ENCODE measurements around the gene ZSWIM3.

The ZSWIM3 gene

DNA sequence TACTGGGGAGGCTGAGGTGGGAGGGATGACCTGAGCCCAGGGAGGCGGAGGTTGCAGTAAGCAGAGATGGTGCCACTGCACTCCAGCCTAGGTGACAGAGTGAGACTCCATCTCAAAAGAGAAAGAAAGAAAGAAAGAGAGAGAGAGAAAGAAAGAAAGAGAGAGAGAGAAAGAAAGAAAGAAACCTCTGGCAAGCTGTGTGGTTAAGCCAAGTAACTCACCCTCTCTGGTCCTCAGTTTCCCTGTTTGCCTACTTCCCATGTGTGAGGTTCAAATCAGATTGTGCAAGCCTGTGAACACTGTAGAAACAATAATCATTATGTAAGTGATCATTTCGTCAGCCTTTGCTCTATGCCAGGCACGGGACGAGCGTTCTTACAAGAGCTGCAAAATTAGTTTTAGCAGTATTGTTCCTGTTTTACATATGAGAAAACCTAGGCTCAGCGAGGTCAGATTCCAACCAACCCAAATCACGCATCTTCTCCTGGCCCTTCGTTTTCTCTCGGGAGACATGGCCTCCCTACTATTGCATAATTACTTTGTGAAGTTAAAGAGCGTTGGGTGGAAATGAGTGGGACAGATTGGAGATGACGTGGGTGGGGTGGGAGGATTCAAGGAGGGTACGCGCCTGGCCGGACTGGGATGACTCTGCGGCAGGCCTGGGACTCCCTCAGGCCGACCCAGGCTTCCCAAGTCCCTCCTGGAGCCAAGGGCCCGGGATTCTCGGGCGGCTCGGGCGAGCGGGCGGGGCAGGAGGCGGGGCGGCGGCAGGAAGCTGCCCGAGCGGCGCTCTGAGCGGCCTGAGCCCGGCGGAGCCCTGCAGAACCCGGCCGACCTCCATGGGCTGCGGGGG, 24.2 kb upstream of the ZSWIM3 start, which contains the start of gene SNX21:
Gene SNX21, plus strand, starts transcription at position 770 of the 853 bp plus-strand sequence. CDS start 121 bp downstream, outside the sequence.
- DNase-seq (ENCODE audit: low read depth) = peak; percentile 80
- H3K4me3 ChIP-seq (ENCODE audit: low read length) = peak within 1 kb of the TSS; percentile 66
- TF ChIP-seq, protein P1, sequence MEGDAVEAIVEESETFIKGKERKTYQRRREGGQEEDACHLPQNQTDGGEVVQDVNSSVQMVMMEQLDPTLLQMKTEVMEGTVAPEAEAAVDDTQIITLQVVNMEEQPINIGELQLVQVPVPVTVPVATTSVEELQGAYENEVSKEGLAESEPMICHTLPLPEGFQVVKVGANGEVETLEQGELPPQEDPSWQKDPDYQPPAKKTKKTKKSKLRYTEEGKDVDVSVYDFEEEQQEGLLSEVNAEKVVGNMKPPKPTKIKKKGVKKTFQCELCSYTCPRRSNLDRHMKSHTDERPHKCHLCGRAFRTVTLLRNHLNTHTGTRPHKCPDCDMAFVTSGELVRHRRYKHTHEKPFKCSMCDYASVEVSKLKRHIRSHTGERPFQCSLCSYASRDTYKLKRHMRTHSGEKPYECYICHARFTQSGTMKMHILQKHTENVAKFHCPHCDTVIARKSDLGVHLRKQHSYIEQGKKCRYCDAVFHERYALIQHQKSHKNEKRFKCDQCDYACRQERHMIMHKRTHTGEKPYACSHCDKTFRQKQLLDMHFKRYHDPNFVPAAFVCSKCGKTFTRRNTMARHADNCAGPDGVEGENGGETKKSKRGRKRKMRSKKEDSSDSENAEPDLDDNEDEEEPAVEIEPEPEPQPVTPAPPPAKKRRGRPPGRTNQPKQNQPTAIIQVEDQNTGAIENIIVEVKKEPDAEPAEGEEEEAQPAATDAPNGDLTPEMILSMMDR (IDR thresholded peaks at IDR 0.05; ENCODE audit: insufficient read depth, low read depth, low read length, missing control alignments) = no peak

- peak overlapping the region; percentile 66 for H3K4me3 ChIP-seq (ENCODE audit: low read length)
- peak; percentile 41 for DNase-seq (ENCODE audit: low read depth)
- TF ChIP-seq, protein P1 (IDR thresholded peaks at IDR 0.05; ENCODE audit: insufficient read depth, low read depth, low read length, missing control alignments) = no peak
Observed at GRCh38 chr20:45833883-45834796, 23.3 kb upstream of the ZSWIM3 start.

- no peak for DNase-seq (ENCODE audit: low read depth)
- peak overlapping the region; percentile 66 for H3K4me3 ChIP-seq (ENCODE audit: low read length)
- TF ChIP-seq, protein P1 (IDR thresholded peaks at IDR 0.05; ENCODE audit: insufficient read depth, low read depth, low read length, missing control alignments) = no peak
Observed at GRCh38 chr20:45834797-45835161, 22.6 kb upstream of the ZSWIM3 start.

DNA sequence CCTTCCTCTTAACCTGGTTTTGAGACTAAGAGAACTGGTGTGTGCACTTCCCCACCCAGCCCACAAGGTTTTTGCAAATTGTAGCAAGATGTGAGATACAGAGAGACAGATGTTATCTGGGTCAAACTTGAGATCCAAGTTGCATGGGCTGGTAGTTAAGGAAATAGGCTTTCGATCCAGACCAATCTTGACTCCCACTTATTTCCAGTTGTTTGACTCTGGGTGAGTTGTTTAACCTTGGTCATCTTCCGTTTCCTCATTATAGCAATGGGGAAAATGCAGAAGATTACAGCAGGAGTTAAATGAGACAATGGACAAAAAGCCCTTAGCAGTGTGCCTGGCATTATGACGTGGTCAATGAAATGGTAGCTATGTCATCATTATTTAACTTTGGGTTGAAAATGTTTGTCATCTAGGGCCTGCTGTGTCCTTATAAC, 22.1 kb upstream of the ZSWIM3 start:
- TF ChIP-seq, protein P1 (IDR thresholded peaks at IDR 0.05; ENCODE audit: insufficient read depth, low read depth, low read length, missing control alignments) = no peak
- H3K4me3 ChIP-seq (ENCODE audit: low read length) = no peak overlapping the region
- DNase-seq (ENCODE audit: low read depth) = no peak

DNA sequence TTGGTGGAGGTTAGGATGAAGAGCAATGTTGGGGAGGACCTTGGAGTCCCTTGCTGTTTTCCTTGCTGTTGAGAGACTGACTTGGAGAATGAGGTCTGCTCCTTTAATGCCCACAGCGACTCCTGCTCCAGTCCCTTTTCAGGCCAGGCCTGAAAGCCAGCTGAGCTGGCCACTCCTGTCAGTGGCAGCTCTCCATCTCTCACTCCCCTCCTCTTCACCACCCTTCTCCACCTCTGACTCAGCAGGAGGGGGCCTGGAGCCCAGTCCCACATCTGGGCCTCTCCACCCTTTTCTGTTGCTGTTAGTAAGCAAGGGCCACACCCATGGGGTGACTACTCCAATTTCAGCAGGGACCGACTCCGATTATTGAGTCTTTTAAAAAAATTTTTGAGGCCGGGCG, 21.6 kb upstream of the ZSWIM3 start:
- H3K4me3 ChIP-seq (ENCODE audit: low read length) = no peak overlapping the region
- TF ChIP-seq, protein P1 (IDR thresholded peaks at IDR 0.05; ENCODE audit: insufficient read depth, low read depth, low read length, missing control alignments) = no peak
- peak; percentile 40 for DNase-seq (ENCODE audit: low read depth)

- DNase-seq (ENCODE audit: low read depth) = no peak
- no peak overlapping the region for H3K4me3 ChIP-seq (ENCODE audit: low read length)
- TF ChIP-seq, protein P1 (IDR thresholded peaks at IDR 0.05; ENCODE audit: insufficient read depth, low read depth, low read length, missing control alignments) = no peak
Observed at GRCh38 chr20:45836841-45837240, 20.6 kb upstream of the ZSWIM3 start.
